ENCODE results near the gene TPH2. TPM values are rescaled to one million over a fixed set of nuclear protein-coding genes. Genes with fewer than 3 reads are reported as not detected.

Gene TPH2
- total RNA-seq, 4 donors from 2014 or later = not detected

GRCh38 chr12:71904629-71905028, 34.0 kb upstream of the TPH2 start:
- Histone ChIP-seq H3K27ac (no peak overlapping the region), H3K4me3 (no peak overlapping the region), H3K36me3 (peaks cover 0 to 87% (median 12%) of the 10 kb centered on the region in 3 donors), H3K27me3 (no peaks in the 10 kb centered on the region), H3K9me3 (no peaks in the 10 kb centered on the region), H3K4me1 (no peaks in the 10 kb centered on the region)
- TF ChIP-seq, protein P1, sequence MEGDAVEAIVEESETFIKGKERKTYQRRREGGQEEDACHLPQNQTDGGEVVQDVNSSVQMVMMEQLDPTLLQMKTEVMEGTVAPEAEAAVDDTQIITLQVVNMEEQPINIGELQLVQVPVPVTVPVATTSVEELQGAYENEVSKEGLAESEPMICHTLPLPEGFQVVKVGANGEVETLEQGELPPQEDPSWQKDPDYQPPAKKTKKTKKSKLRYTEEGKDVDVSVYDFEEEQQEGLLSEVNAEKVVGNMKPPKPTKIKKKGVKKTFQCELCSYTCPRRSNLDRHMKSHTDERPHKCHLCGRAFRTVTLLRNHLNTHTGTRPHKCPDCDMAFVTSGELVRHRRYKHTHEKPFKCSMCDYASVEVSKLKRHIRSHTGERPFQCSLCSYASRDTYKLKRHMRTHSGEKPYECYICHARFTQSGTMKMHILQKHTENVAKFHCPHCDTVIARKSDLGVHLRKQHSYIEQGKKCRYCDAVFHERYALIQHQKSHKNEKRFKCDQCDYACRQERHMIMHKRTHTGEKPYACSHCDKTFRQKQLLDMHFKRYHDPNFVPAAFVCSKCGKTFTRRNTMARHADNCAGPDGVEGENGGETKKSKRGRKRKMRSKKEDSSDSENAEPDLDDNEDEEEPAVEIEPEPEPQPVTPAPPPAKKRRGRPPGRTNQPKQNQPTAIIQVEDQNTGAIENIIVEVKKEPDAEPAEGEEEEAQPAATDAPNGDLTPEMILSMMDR (IDR thresholded peaks at IDR 0.05) = no peak
- no peak for TF ChIP-seq POLR2A (IDR thresholded peaks at IDR 0.05)
- 38 to 55% methylated on average over 1 of the region's 1 CpG for WGBS, 2 donors
- no peak for DNase-seq
- intact Hi-C loops (cut with DNase I) = no loop called here

- no peaks in the 10 kb centered on the region for H3K4me1 ChIP-seq
- H3K36me3 ChIP-seq = no peaks in the 10 kb centered on the region
- DNase-seq = no peak
- peaks cover 0 to 42% (median 2%) of the 10 kb centered on the region in 4 donors for H3K27me3 ChIP-seq
- intact Hi-C loops (cut with DNase I) = no loop called here
- TF ChIP-seq, protein P1 (IDR thresholded peaks at IDR 0.05) = no peak
- TF ChIP-seq POLR2A (IDR thresholded peaks at IDR 0.05) = no peak
- WGBS, 2 donors = 42 to 45% methylated on average over 4 of the region's 4 CpGs
- H3K4me3 ChIP-seq = no peak overlapping the region
- H3K9me3 ChIP-seq = no peaks in the 10 kb centered on the region
- no peak overlapping the region for H3K27ac ChIP-seq
Observed at GRCh38 chr12:71935594-71935993, 3.1 kb upstream of the TPH2 start.

GRCh38 chr12:71940068-71940467, 1.4 kb downstream of the TPH2 start:
- Histone ChIP-seq H3K27me3 (peaks cover 0 to 72% (median 2%) of the 10 kb centered on the region in 4 donors), H3K4me3 (no peak overlapping the region), H3K27ac (no peak overlapping the region), H3K4me1 (no peaks in the 10 kb centered on the region), H3K9me3 (no peaks in the 10 kb centered on the region), H3K36me3 (no peaks in the 10 kb centered on the region)
- DNase-seq = no peak
- no peak for TF ChIP-seq POLR2A (IDR thresholded peaks at IDR 0.05)
- TF ChIP-seq, protein P1 (IDR thresholded peaks at IDR 0.05) = no peak
- intact Hi-C loops (cut with DNase I) = no loop called here

- H3K9me3 ChIP-seq = no peaks in the 10 kb centered on the region
- TF ChIP-seq, protein P1 (IDR thresholded peaks at IDR 0.05) = no peak
- no peak for TF ChIP-seq POLR2A (IDR thresholded peaks at IDR 0.05)
- 70 to 75% methylated on average over 6 of the region's 6 CpGs for WGBS, 2 donors
- no peaks in the 10 kb centered on the region for H3K36me3 ChIP-seq
- intact Hi-C loops (cut with DNase I) = no loop called here
- H3K27ac ChIP-seq = no peak overlapping the region
- no peak for DNase-seq
- H3K4me3 ChIP-seq = no peak overlapping the region
- H3K27me3 ChIP-seq = peaks cover 0 to 76% (median 2%) of the 10 kb centered on the region in 4 donors
- H3K4me1 ChIP-seq = no peaks in the 10 kb centered on the region
Observed at GRCh38 chr12:71941174-71941573, 2.5 kb downstream of the TPH2 start.

DNA sequence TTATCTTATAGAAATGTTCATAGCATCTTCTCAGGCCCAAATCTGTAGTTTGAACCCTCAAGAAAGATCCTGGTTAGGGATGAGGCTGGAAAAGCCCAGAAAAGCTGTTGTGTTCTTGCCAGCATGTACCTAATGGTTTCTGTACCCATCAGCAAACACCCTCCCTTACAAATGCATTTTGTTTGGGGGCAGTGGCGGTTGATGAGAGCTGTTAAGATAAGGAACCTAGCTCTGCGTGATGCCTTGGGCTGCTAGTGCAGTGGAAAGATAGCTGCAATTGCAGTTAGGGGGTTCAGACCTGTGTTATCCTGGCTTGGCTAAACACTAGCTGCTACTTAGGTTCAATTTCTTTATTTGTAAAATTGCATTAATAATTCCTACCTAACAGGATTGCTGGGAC, 3.6 kb downstream of the TPH2 start:
- no peak overlapping the region for H3K27ac ChIP-seq
- H3K4me1 ChIP-seq = no peaks in the 10 kb centered on the region
- intact Hi-C loops (cut with DNase I) = no loop called here
- H3K36me3 ChIP-seq = no peaks in the 10 kb centered on the region
- TF ChIP-seq, protein P1 (IDR thresholded peaks at IDR 0.05) = no peak
- no peak for TF ChIP-seq POLR2A (IDR thresholded peaks at IDR 0.05)
- WGBS, 2 donors = 45 to 48% methylated on average over 2 of the region's 2 CpGs
- peaks cover 0 to 80% (median 2%) of the 10 kb centered on the region in 4 donors for H3K27me3 ChIP-seq
- H3K9me3 ChIP-seq = no peaks in the 10 kb centered on the region
- H3K4me3 ChIP-seq = no peak overlapping the region
- no peak for DNase-seq

All from esophagus squamous epithelium (tissue), 5 donors.